Neuronal stem cell (in vitro differentiated cells): ENCODE results near the gene CCN6.

ENCODE experiments used
- DNase-seq: peaks from one replicate; pipeline ENCODE4 v3.0.0-alpha.2; 2013; ENCODE audit warnings: low spot score
- H2AFZ ChIP-seq: one replicate; pipeline ENCODE4 v1.6.1; 2013; ENCODE audit warnings: mild to moderate bottlenecking, low read length, inconsistent platforms
- H2AK5ac ChIP-seq: 2 replicates; pipeline ENCODE4 v1.6.1; 2013; ENCODE audit warnings: low read depth, mild to moderate bottlenecking, inconsistent platforms, low read length, moderate library complexity, mixed read lengths
- H2BK120ac ChIP-seq: 2 replicates; pipeline ENCODE4 v1.6.1; 2013; ENCODE audit warnings: low read depth, mild to moderate bottlenecking, inconsistent platforms, low read length, moderate library complexity, mixed read lengths
- H2BK12ac ChIP-seq: one replicate; pipeline ENCODE4 v1.6.1; 2013; ENCODE audit warnings: low read length, inconsistent platforms
- H2BK15ac ChIP-seq: 2 replicates; pipeline ENCODE4 v1.6.1; 2013; ENCODE audit warnings: mild to moderate bottlenecking, low read length, inconsistent platforms, mixed read lengths
- H2BK5ac ChIP-seq: one replicate; pipeline ENCODE4 v1.6.1; 2013; ENCODE audit warnings: inconsistent platforms, mild to moderate bottlenecking, low read length, moderate library complexity
- H3K14ac ChIP-seq: one replicate; pipeline ENCODE4 v1.6.1; 2013; ENCODE audit warnings: low read length, inconsistent platforms
- H3K18ac ChIP-seq: 2 replicates; pipeline ENCODE4 v1.6.1; 2013; ENCODE audit warnings: low read length, inconsistent platforms
- H3K23ac ChIP-seq: 2 replicates; pipeline ENCODE4 v1.6.1; 2013; ENCODE audit warnings: low read depth, mild to moderate bottlenecking, mixed read lengths, low read length, inconsistent platforms; ENCODE audit not compliant: poor library complexity
- H3K27ac ChIP-seq: replicated peaks from 3 replicates; pipeline ENCODE4 v1.5.1; 2013; ENCODE audit warnings: low read length, inconsistent platforms
- H3K27me3 ChIP-seq, 3 experiments: 2 replicates each; pipeline ENCODE4 v1.6.1; 2013; ENCODE audit warnings: low read length in 3 of 3, mild to moderate bottlenecking in 2 of 3, inconsistent platforms in 1 of 3, low read depth in 1 of 3, mixed read lengths in 1 of 3, moderate library complexity in 1 of 3; ENCODE audit not compliant: control insufficient read depth in 3 of 3, insufficient read depth in 3 of 3
- H3K36me3 ChIP-seq, 2 donors: replicated peaks in 1 of 2; 2 replicates each; pipeline ENCODE4 v1.6.1; 2013; ENCODE audit warnings: low read length in 2 of 2; ENCODE audit not compliant: control insufficient read depth in 2 of 2, insufficient read depth in 2 of 2
- H3K4ac ChIP-seq: 2 replicates; pipeline ENCODE4 v1.6.1; 2013; ENCODE audit warnings: inconsistent platforms, mild to moderate bottlenecking, low read length, moderate library complexity
- H3K4me1 ChIP-seq, 2 donors: 1 replicate in 1 of 2; 2 replicates in 1 of 2; pipeline ENCODE4 v1.6.1; 2013; ENCODE audit warnings: low read length in 2 of 2, low read depth in 1 of 2; ENCODE audit not compliant: control insufficient read depth in 2 of 2, insufficient read depth in 1 of 2
- H3K4me2 ChIP-seq: one replicate; pipeline ENCODE4 v1.6.1; 2013; ENCODE audit warnings: mild to moderate bottlenecking, low read length, inconsistent platforms; ENCODE audit not compliant: insufficient read depth, poor library complexity, severe bottlenecking
- H3K4me3 ChIP-seq, 2 donors: 2 replicates each; pipeline ENCODE4 v1.5.1; 2013; ENCODE audit warnings: low read length in 2 of 2, mild to moderate bottlenecking in 2 of 2, inconsistent platforms in 1 of 2, moderate library complexity in 1 of 2
- H3K79me1 ChIP-seq: one replicate; pipeline ENCODE4 v1.6.1; 2013; ENCODE audit warnings: low read depth, mild to moderate bottlenecking, inconsistent platforms, low read length, moderate library complexity
- H3K9ac ChIP-seq: one replicate; pipeline ENCODE4 v1.6.1; 2013; ENCODE audit warnings: mild to moderate bottlenecking, low read depth, low read length, inconsistent platforms; ENCODE audit not compliant: poor library complexity
- H3K9me3 ChIP-seq, 2 donors: replicated peaks in 1 of 2; 2 replicates each; pipeline versions ENCODE3 to v1.6.1; 2013; ENCODE audit warnings: low read length in 2 of 2, mild to moderate bottlenecking in 2 of 2, inconsistent platforms in 1 of 2, low read depth in 1 of 2, mixed read lengths in 1 of 2, moderate library complexity in 1 of 2; ENCODE audit not compliant: control insufficient read depth in 2 of 2, insufficient read depth in 1 of 2
- H4K8ac ChIP-seq: one replicate; pipeline ENCODE4 v1.6.1; 2013; ENCODE audit warnings: low read depth, mild to moderate bottlenecking, inconsistent platforms, low read length, moderate library complexity
- H4K91ac ChIP-seq: one replicate; pipeline ENCODE4 v1.6.1; 2013; ENCODE audit warnings: low read length, low read depth, mild to moderate bottlenecking, inconsistent platforms; ENCODE audit not compliant: poor library complexity
- whole genome bisulfite sequencing, 2 donors: extraction: QIAGEN DNeasy Blood & Tissue Kit; methylation state at CpG; one replicate each; pipeline ENCODE4 v1.1.7; 2013; ENCODE audit warnings: missing lambda C conversion rate in 2 of 2, mixed read lengths in 1 of 2; ENCODE audit not compliant: insufficient read length in 2 of 2, insufficient replicate concordance in 1 of 2; ENCODE audit errors: extremely low coverage in 2 of 2; 5-methylcytosine and 5-hydroxymethylcytosine counted together

The CCN6 gene

GRCh38 chr6:112114577-112115223 lies 60.8 kb downstream of the CCN6 start:
- Histone ChIP-seq H3K4me3 (no peak overlapping the region), H3K18ac (no peak overlapping the region), H3K36me3 (no peaks in the 10 kb centered on the region)

DNA sequence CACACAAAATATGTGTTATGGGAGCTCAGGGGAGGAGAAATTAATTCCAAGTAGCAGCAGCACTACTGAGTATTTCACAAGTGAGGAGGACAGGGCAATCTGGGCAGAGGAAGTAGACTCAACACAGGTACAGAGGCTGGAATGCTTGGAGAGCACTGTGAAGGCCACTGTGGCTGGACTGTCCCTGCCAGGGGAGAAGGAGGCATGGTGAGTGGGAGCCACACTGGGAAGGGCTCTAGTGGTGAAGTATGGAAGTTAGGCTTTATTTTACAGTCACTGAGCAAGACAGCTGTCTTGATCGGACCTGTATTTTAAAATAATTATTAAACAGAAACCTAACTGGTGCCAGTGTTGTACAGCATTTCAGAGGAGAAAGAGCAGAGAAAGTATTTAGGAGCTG lies 62.3 kb downstream of the CCN6 start:
- no peaks in the 10 kb centered on the region for H3K79me1 ChIP-seq
- H3K36me3 ChIP-seq: no peaks in the 10 kb centered on the region
- H3K27me3 ChIP-seq: no peaks in the 10 kb centered on the region
- H2BK15ac ChIP-seq: no peak overlapping the region
- DNase-seq: no peak
- WGBS, 2 donors: no CpG with 5 or more reads among the region's 1 CpG
- no peak overlapping the region for H3K23ac ChIP-seq
- no peak overlapping the region for H2BK120ac ChIP-seq
- H4K8ac ChIP-seq: no peak overlapping the region
- no peaks in the 10 kb centered on the region for H3K9me3 ChIP-seq
- H3K4me2 ChIP-seq: no peak overlapping the region
- no peak overlapping the region for H3K9ac ChIP-seq
- peaks cover 0 to 3% of the 10 kb centered on the region in 2 donors for H3K4me1 ChIP-seq
- H3K18ac ChIP-seq: no peak overlapping the region
- no peak overlapping the region for H3K4me3 ChIP-seq
- H2BK5ac ChIP-seq: no peak overlapping the region
- no peak overlapping the region for H3K27ac ChIP-seq
- no peak overlapping the region for H2BK12ac ChIP-seq
- no peak overlapping the region for H3K4ac ChIP-seq
- no peak overlapping the region for H2AK5ac ChIP-seq
- H2AFZ ChIP-seq: peak overlapping the region; percentile 45
- no peak overlapping the region for H4K91ac ChIP-seq
- H3K14ac ChIP-seq: no peak overlapping the region

More at GRCh38 chr6:112114577-112115223, 60.8 kb downstream of the CCN6 start:
- Histone ChIP-seq H3K14ac (no peak overlapping the region), H2AK5ac (no peak overlapping the region), H2BK120ac (no peak overlapping the region), H3K4me1 (peaks cover 3 to 4% of the 10 kb centered on the region in 2 donors), H2AFZ (no peak overlapping the region), H3K4ac (no peak overlapping the region), H3K23ac (no peak overlapping the region), H3K27ac (no peak overlapping the region), H4K8ac (no peak overlapping the region), H3K9me3 (no peaks in the 10 kb centered on the region), H3K79me1 (no peaks in the 10 kb centered on the region), H3K9ac (no peak overlapping the region), H3K4me2 (no peak overlapping the region), H2BK12ac (no peak overlapping the region), H4K91ac (no peak overlapping the region), H2BK5ac (no peak overlapping the region), H2BK15ac (no peak overlapping the region), H3K27me3 (no peaks in the 10 kb centered on the region)
- DNase-seq: no peak
- WGBS, 2 donors: no CpG with 5 or more reads among the region's 3 CpGs

DNA sequence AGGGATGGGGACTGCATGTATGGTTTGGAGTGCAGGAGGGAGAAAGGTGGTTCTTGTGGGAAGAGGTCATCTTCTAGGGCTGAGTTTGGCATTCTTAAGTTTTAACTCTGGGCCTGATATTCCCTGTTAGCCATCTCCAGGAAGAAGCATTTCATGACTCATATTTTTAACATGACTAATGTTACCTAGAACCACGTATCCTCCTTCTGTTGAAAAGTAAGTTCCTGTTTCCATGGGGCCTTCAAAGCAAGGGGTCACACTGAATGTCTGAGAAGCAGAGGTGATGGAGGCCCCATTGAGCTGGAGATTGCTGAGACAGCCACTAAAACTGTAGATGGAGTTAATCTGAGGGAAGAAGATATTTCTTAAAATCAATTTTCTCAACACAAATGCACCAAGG lies 63.6 kb downstream of the CCN6 start:
- Histone ChIP-seq H2BK5ac (no peak overlapping the region), H3K36me3 (no peaks in the 10 kb centered on the region), H3K23ac (no peak overlapping the region), H3K18ac (no peak overlapping the region), H2BK12ac (no peak overlapping the region), H4K8ac (no peak overlapping the region), H3K4me3 (no peak overlapping the region), H2AK5ac (no peak overlapping the region), H3K9ac (no peak overlapping the region), H3K4ac (no peak overlapping the region), H3K27ac (no peak overlapping the region), H3K79me1 (no peaks in the 10 kb centered on the region), H2BK120ac (no peak overlapping the region), H2BK15ac (no peak overlapping the region), H3K14ac (no peak overlapping the region), H3K9me3 (no peaks in the 10 kb centered on the region), H4K91ac (no peak overlapping the region), H3K4me1 (peaks cover 0 to 2% of the 10 kb centered on the region in 2 donors), H2AFZ (no peak overlapping the region), H3K4me2 (no peak overlapping the region), H3K27me3 (no peaks in the 10 kb centered on the region)
- DNase-seq: no peak
- no CpG with 5 or more reads among the region's 1 CpG for WGBS, 2 donors

DNA sequence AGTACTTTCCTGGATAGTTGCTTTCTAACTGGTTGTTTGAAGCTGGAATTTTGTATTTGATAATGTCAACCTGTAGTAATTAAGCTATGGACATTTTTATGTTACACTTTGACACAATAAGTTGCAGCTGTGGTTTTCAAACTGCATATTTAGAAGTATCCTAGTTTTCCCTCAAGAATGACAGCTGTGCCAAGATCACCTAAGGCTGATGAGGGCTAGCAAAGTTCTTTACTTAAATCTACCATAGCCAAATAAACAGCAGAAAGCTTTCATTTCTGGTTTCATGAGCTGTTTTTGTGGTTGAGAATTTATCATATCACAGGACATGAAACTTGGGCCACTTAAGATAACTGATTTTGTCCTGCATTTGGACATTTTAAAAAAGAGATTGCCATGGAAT lies 64.1 kb downstream of the CCN6 start:
- H4K91ac ChIP-seq: no peak overlapping the region
- no peaks in the 10 kb centered on the region for H3K9me3 ChIP-seq

More for the DNA sequence above, 64.1 kb downstream of the CCN6 start:
- Histone ChIP-seq H2AK5ac (no peak overlapping the region), H3K79me1 (no peaks in the 10 kb centered on the region), H3K18ac (no peak overlapping the region), H3K4me2 (no peak overlapping the region), H3K4ac (no peak overlapping the region), H3K4me3 (no peak overlapping the region), H2BK5ac (no peak overlapping the region), H4K8ac (no peak overlapping the region), H3K23ac (no peak overlapping the region), H3K27me3 (no peaks in the 10 kb centered on the region), H2AFZ (no peak overlapping the region), H3K14ac (no peak overlapping the region), H2BK15ac (no peak overlapping the region), H2BK120ac (no peak overlapping the region), H2BK12ac (no peak overlapping the region), H3K27ac (no peak overlapping the region), H3K9ac (no peak overlapping the region), H3K36me3 (no peaks in the 10 kb centered on the region), H3K4me1 (peaks cover 0 to 2% of the 10 kb centered on the region in 2 donors)
- no peak for DNase-seq
